Neural progenitor cell (in vitro differentiated cells): Measurements from ENCODE around the gene GBF1. TPM values are rescaled to one million over a fixed set of nuclear protein-coding genes. Genes with fewer than 3 reads are reported as not detected.

Experiments used
- DNase-seq: peaks from one replicate; pipeline ENCODE4 v3.0.0-alpha.2; 2016; ENCODE audit warnings: low spot score
- H2AFZ ChIP-seq: fragments of 200-600 bp; sonication (generic); replicated peaks from 2 replicates; pipeline ENCODE4 v1.6.1; 2016; ENCODE audit warnings: antibody characterized with exemption
- H3F3A ChIP-seq: fragments of 200-600 bp; sonication (generic); 2 replicates; pipeline ENCODE4 v1.6.1; 2016; ENCODE audit warnings: antibody characterized with exemption, low read depth
- H3K27ac ChIP-seq: fragments of 200-600 bp; sonication (generic); 2 replicates; pipeline ENCODE4 v1.5.1; 2016; ENCODE audit warnings: mild to moderate bottlenecking
- H3K27me3 ChIP-seq: fragments of 200-600 bp; sonication (generic); 2 replicates; pipeline ENCODE4 v1.6.1; 2016; ENCODE audit warnings: mild to moderate bottlenecking, moderate library complexity
- H3K36me3 ChIP-seq: fragments of 200-600 bp; sonication (generic); 2 replicates; pipeline ENCODE4 v1.5.1; 2016
- H3K4me1 ChIP-seq: fragments of 200-600 bp; sonication (generic); 2 replicates; pipeline ENCODE4 v1.6.1; 2016; ENCODE audit warnings: mixed run types
- H3K4me2 ChIP-seq: fragments of 200-600 bp; sonication (generic); 2 replicates; pipeline ENCODE4 v1.6.1; 2016
- H3K4me3 ChIP-seq: fragments of 200-600 bp; sonication (generic); 2 replicates; pipeline ENCODE4 v1.5.1; 2016
- H3K79me2 ChIP-seq: fragments of 200-600 bp; sonication (generic); 2 replicates; pipeline ENCODE4 v1.6.1; 2016; ENCODE audit warnings: low read depth
- H3K9ac ChIP-seq: fragments of 200-600 bp; sonication (generic); 2 replicates; pipeline ENCODE4 v1.6.1; 2016
- H3K9me3 ChIP-seq: fragments of 200-600 bp; sonication (generic); 2 replicates; pipeline ENCODE4 v1.5.1; 2016; ENCODE audit warnings: low read depth
- H4K20me1 ChIP-seq: fragments of 200-600 bp; sonication (generic); 2 replicates; pipeline ENCODE4 v1.6.1; 2016; ENCODE audit warnings: low read depth
- H3K27ac Mint-ChIP-seq: 3 replicates; pipeline ENCODE4 v1.8.0; 2021; ENCODE audit warnings: mixed read lengths
- H3K27me3 Mint-ChIP-seq: 2 replicates; pipeline ENCODE4 v1.8.0; 2022; ENCODE audit warnings: low read depth, mild to moderate bottlenecking, inconsistent platforms, moderate library complexity, mixed read lengths; ENCODE audit not compliant: insufficient read depth
- H3K36me3 Mint-ChIP-seq: 3 replicates; pipeline ENCODE4 v1.8.0; 2021; ENCODE audit warnings: mixed read lengths
- H3K4me1 Mint-ChIP-seq: 3 replicates; pipeline ENCODE4 v1.8.0; 2021; ENCODE audit warnings: mixed read lengths
- H3K4me3 Mint-ChIP-seq: 3 replicates; pipeline ENCODE4 v1.8.0; 2021; ENCODE audit warnings: mild to moderate bottlenecking, moderate library complexity, mixed read lengths
- H3K9me3 Mint-ChIP-seq: 3 replicates; pipeline ENCODE4 v1.8.0; 2020; ENCODE audit warnings: mixed read lengths
- EZH2 ChIP-seq: fragments of 200-600 bp; sonication (generic); IDR thresholded peaks from 2 replicates; pipeline ENCODE4 v1.6.1; 2017; ENCODE audit warnings: antibody characterized with exemption, mild to moderate bottlenecking, moderate library complexity
- EZH2phosphoT487 ChIP-seq: fragments of 200-600 bp; sonication (generic); IDR thresholded peaks from 2 replicates; pipeline ENCODE4 v1.6.1; 2017; ENCODE audit warnings: antibody characterized with exemption
- total RNA-seq: library from RNA; depleted of rRNA; stranded (reverse); fragments of >200 nt; gene quantifications from 2 replicates; pipeline ENCODE4 v1.2.3, GENCODE V29; 2015; ENCODE audit warnings: low replicate concordance
- TF ChIP-seq, protein P1 (sequence below): fragments of 200-600 bp; sonication (generic); IDR thresholded peaks from 2 replicates; pipeline ENCODE4 v1.5.1; 2017; ENCODE audit warnings: antibody characterized with exemption, mild to moderate bottlenecking

The GBF1 gene
- total RNA-seq, 1 donor from 2014 or later: 23.5 TPM

GRCh38 chr10:102424916-102425315 is 179.6 kb downstream of the GBF1 start:
- H3K4me2 ChIP-seq: no peak overlapping the region
- no peak for DNase-seq
- no peaks in the 10 kb centered on the region for H3K9me3 ChIP-seq
- H3K9me3 Mint-ChIP-seq: no peaks in the 10 kb centered on the region
- H3K9ac ChIP-seq: no peak overlapping the region
- no peaks in the 10 kb centered on the region for H3K36me3 ChIP-seq
- no peak overlapping the region for H2AFZ ChIP-seq
- no peak overlapping the region for H3K27ac Mint-ChIP-seq
- H3K79me2 ChIP-seq: no peaks in the 10 kb centered on the region
- peaks cover 9% of the 10 kb centered on the region for H3K27me3 Mint-ChIP-seq
- H3K27ac ChIP-seq: no peak overlapping the region
- no peak for TF ChIP-seq EZH2
- no peak for TF ChIP-seq EZH2phosphoT487
- TF ChIP-seq, protein P1, sequence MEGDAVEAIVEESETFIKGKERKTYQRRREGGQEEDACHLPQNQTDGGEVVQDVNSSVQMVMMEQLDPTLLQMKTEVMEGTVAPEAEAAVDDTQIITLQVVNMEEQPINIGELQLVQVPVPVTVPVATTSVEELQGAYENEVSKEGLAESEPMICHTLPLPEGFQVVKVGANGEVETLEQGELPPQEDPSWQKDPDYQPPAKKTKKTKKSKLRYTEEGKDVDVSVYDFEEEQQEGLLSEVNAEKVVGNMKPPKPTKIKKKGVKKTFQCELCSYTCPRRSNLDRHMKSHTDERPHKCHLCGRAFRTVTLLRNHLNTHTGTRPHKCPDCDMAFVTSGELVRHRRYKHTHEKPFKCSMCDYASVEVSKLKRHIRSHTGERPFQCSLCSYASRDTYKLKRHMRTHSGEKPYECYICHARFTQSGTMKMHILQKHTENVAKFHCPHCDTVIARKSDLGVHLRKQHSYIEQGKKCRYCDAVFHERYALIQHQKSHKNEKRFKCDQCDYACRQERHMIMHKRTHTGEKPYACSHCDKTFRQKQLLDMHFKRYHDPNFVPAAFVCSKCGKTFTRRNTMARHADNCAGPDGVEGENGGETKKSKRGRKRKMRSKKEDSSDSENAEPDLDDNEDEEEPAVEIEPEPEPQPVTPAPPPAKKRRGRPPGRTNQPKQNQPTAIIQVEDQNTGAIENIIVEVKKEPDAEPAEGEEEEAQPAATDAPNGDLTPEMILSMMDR: no peak
- H3F3A ChIP-seq: peaks cover 29% of the 10 kb centered on the region
- peaks cover 4% of the 10 kb centered on the region for H3K36me3 Mint-ChIP-seq
- H3K4me3 Mint-ChIP-seq: no peak overlapping the region
- H3K4me3 ChIP-seq: no peak overlapping the region
- H4K20me1 ChIP-seq: peaks cover 31% of the 10 kb centered on the region
- peaks cover 15% of the 10 kb centered on the region for H3K4me1 Mint-ChIP-seq
- peaks cover 7% of the 10 kb centered on the region for H3K4me1 ChIP-seq
- H3K27me3 ChIP-seq: peaks cover 13% of the 10 kb centered on the region

DNA sequence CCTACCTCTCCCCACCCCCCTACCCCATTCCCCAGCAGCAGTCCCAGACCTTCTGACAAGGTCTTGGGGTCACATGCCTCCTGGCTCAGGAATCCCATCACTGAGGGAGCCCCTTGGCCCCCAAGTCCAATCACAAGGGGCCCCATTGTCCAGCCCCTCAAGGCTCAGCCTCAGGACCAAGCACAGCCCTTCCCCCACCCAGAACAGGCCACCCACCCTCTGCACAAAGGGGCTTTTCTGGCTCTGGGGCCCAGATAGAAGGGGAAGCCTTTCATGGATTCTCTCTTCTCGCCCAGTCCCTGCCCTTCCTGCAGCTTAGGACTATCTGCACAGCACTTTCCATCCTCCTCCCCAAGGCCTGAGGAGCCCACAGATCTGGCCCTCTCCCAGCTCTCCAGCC is 180.1 kb downstream of the GBF1 start:
- Histone ChIP-seq H3K27me3 (peaks cover 13% of the 10 kb centered on the region), H4K20me1 (peaks cover 31% of the 10 kb centered on the region), H2AFZ (no peak overlapping the region), H3K4me1 (peaks cover 7% of the 10 kb centered on the region), H3K9me3 (no peaks in the 10 kb centered on the region), H3K4me3 (no peak overlapping the region), H3K79me2 (no peaks in the 10 kb centered on the region), H3F3A (peaks cover 24% of the 10 kb centered on the region), H3K36me3 (no peaks in the 10 kb centered on the region), H3K27ac (no peak overlapping the region), H3K4me2 (no peak overlapping the region), H3K9ac (no peak overlapping the region)
- no peaks in the 10 kb centered on the region for H3K9me3 Mint-ChIP-seq
- TF ChIP-seq, protein P1: no peak
- TF ChIP-seq EZH2phosphoT487 (no peak), EZH2 (no peak)
- H3K4me3 Mint-ChIP-seq: no peak overlapping the region
- no peak for DNase-seq
- H3K36me3 Mint-ChIP-seq: peaks cover 4% of the 10 kb centered on the region
- H3K27me3 Mint-ChIP-seq: peaks cover 9% of the 10 kb centered on the region
- peaks cover 14% of the 10 kb centered on the region for H3K4me1 Mint-ChIP-seq
- peak overlapping the region; percentile 46 for H3K27ac Mint-ChIP-seq

- H3K4me1 ChIP-seq: peaks cover 7% of the 10 kb centered on the region
- H3K4me3 Mint-ChIP-seq: no peak overlapping the region
- DNase-seq: no peak
- peaks cover 8% of the 10 kb centered on the region for H3K27me3 ChIP-seq
- peaks cover 7% of the 10 kb centered on the region for H3K27me3 Mint-ChIP-seq
- H3K9ac ChIP-seq: no peak overlapping the region
- H3K4me2 ChIP-seq: no peak overlapping the region
- H3K9me3 ChIP-seq: no peaks in the 10 kb centered on the region
- TF ChIP-seq EZH2: no peak
- no peak for TF ChIP-seq EZH2phosphoT487
- TF ChIP-seq, protein P1: no peak
- peaks cover 11% of the 10 kb centered on the region for H3K79me2 ChIP-seq
- H3K4me3 ChIP-seq: no peak overlapping the region
- H2AFZ ChIP-seq: no peak overlapping the region
- H3K27ac Mint-ChIP-seq: no peak overlapping the region
- peaks cover 26% of the 10 kb centered on the region for H4K20me1 ChIP-seq
- peaks cover 19% of the 10 kb centered on the region for H3F3A ChIP-seq
- H3K27ac ChIP-seq: no peak overlapping the region
- H3K4me1 Mint-ChIP-seq: peaks cover 19% of the 10 kb centered on the region
- H3K36me3 Mint-ChIP-seq: peaks cover 4% of the 10 kb centered on the region
- no peaks in the 10 kb centered on the region for H3K9me3 Mint-ChIP-seq
- no peaks in the 10 kb centered on the region for H3K36me3 ChIP-seq
These were observed 181.5 kb downstream of the GBF1 start for GRCh38 chr10:102426803-102427287.
